SK-N-SH treated with all-trans-retinoic acid at 6 μM for 48 hours (cell line): ENCODE results near the gene NHS.

Experiments used
- ATAC-seq: fragments of 200-7000 bp; cut with Tn5 transposase; 3 replicates; pipeline ENCODE4 v1.9.1; 2020; ENCODE audit warnings: mild to moderate bottlenecking, moderate library complexity
- BACH2 ChIP-seq: fragments of 250-450 bp; sonication (Bioruptor Pico); IDR thresholded peaks from 2 replicates; pipeline ENCODE4 v1.9.0; 2021; ENCODE audit warnings: mild to moderate bottlenecking, borderline replicate concordance
- CSDC2 ChIP-seq: fragments of 250-450 bp; sonication (Bioruptor Pico); IDR thresholded peaks from 2 replicates; pipeline ENCODE4 v1.5.0; 2020; ENCODE audit warnings: mild to moderate bottlenecking, moderate library complexity
- CSRNP3 ChIP-seq: fragments of 250-450 bp; sonication (Bioruptor Pico); IDR thresholded peaks from 2 replicates; pipeline ENCODE4 v1.5.1; 2021; ENCODE audit warnings: mild to moderate bottlenecking, moderate library complexity
- ESRRG ChIP-seq: fragments of 250-450 bp; sonication (Bioruptor Pico); IDR thresholded peaks from 2 replicates; pipeline ENCODE4 v1.6.1; 2021; ENCODE audit warnings: mild to moderate bottlenecking
- GLIS3 ChIP-seq: fragments of 250-450 bp; sonication (Bioruptor Pico); IDR thresholded peaks from 2 replicates; pipeline ENCODE4 v1.5.0; 2020; ENCODE audit warnings: mild to moderate bottlenecking, moderate library complexity
- ISL1 ChIP-seq: fragments of 250-450 bp; sonication (Bioruptor Pico); IDR thresholded peaks from 2 replicates; pipeline ENCODE4 v2.1.2; 2022; ENCODE audit warnings: mild to moderate bottlenecking, moderate library complexity
- PPARA ChIP-seq: fragments of 250-450 bp; sonication (Bioruptor Pico); IDR thresholded peaks from 2 replicates; pipeline ENCODE4 v1.5.0; 2020; ENCODE audit warnings: mild to moderate bottlenecking, borderline replicate concordance
- RARB ChIP-seq: fragments of 250-450 bp; sonication (Bioruptor Pico); IDR thresholded peaks from 2 replicates; pipeline ENCODE4 v1.8.0; 2021; ENCODE audit warnings: mild to moderate bottlenecking, moderate library complexity
- SNAI2 ChIP-seq: fragments of 250-450 bp; sonication (Bioruptor Pico); IDR thresholded peaks from 2 replicates; pipeline ENCODE4 v1.5.0; 2020; ENCODE audit warnings: mild to moderate bottlenecking, moderate library complexity
- TCF4 ChIP-seq: fragments of 250-450 bp; sonication (Bioruptor Pico); IDR thresholded peaks from 2 replicates; pipeline ENCODE4 v1.8.0; 2021; ENCODE audit warnings: mild to moderate bottlenecking, moderate library complexity, borderline replicate concordance
- ZC3H10 ChIP-seq: fragments of 250-450 bp; sonication (Bioruptor Pico); IDR thresholded peaks from 2 replicates; pipeline ENCODE4 v1.5.1; 2021; ENCODE audit warnings: mild to moderate bottlenecking, moderate library complexity
- ZFP3 ChIP-seq: fragments of 250-450 bp; sonication (Bioruptor Pico); IDR thresholded peaks from 2 replicates; pipeline ENCODE4 v1.5.0; 2020; ENCODE audit warnings: mild to moderate bottlenecking, moderate library complexity
- ZFP30 ChIP-seq: fragments of 450-650 bp; formaldehyde crosslinking; IDR thresholded peaks from 2 replicates; pipeline ENCODE4 v1.5.0; 2022; ENCODE audit warnings: mild to moderate bottlenecking, moderate library complexity
- ZNF70 ChIP-seq: fragments of 450-650 bp; formaldehyde crosslinking; IDR thresholded peaks from 2 replicates; pipeline ENCODE4 v1.5.0; 2020; ENCODE audit warnings: mild to moderate bottlenecking, moderate library complexity
- ZNF8 ChIP-seq: fragments of 450-650 bp; formaldehyde crosslinking; IDR thresholded peaks from 2 replicates; pipeline ENCODE4 v1.5.0; 2020; ENCODE audit warnings: mild to moderate bottlenecking, moderate library complexity
- TF ChIP-seq, protein P1 (sequence below): fragments of 250-450 bp; sonication (Bioruptor Pico); IDR thresholded peaks from 2 replicates; pipeline ENCODE4 v1.5.0; 2020; ENCODE audit warnings: mild to moderate bottlenecking, moderate library complexity
- TF ChIP-seq, protein P2 (sequence below): fragments of 250-450 bp; sonication (Bioruptor Pico); IDR thresholded peaks from 2 replicates; pipeline ENCODE4 v1.8.0; 2020; ENCODE audit warnings: mild to moderate bottlenecking, moderate library complexity, borderline replicate concordance
- TF ChIP-seq, protein P3 (sequence below): fragments of 250-450 bp; sonication (Bioruptor Pico); IDR thresholded peaks from 2 replicates; pipeline ENCODE4 v1.8.0; 2021; ENCODE audit warnings: low read depth, mild to moderate bottlenecking, moderate library complexity, borderline replicate concordance
- TF ChIP-seq, protein P4 (sequence below): fragments of 250-450 bp; sonication (Bioruptor Pico); IDR thresholded peaks from 2 replicates; pipeline ENCODE4 v1.5.1; 2020; ENCODE audit warnings: low read depth, mild to moderate bottlenecking, moderate library complexity

Gene NHS

DNA sequence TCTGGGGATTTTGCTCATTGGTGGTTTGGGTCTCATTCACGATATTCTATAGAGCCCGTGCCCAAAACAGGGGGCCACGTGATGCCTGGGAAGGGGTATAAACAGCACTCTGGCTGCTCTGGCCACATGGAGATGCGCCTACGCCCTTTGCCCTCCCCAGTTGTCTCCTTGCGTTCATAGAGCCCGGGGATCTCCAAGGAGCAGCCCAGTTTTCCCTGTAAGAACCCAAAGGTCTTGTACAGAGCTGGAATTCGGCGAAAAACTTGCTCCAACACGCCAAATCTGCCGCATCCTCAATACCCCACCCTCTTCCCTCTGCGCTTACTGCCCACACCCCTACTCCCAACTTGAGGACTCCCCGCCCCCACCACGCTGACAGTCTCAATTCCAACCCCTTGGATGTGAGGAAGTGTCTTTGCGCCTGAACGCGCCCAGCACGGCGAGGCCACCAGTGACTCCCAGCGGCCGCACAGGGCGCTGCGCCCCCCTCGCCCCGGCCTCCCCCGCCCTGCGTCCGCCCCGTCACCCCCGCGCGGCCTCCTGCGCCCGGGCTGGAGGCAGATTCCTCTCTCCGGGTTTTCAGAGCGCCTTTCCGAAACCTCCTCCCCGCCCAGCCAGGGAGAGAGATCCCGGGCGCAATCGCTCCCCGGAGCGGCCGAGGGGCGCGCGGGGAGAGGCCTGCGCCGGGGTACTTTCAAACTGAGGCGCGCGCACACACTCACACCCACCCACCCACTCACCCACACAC, at the start of gene NHS:
NHS (plus strand) TSS at position 582 of the 748 bp plus-strand sequence. CDS start 558 bp downstream, outside the sequence.
- TF ChIP-seq ZFP30 (CRISPR knock-in tag) (no peak), CSRNP3 (CRISPR knock-in tag) (no peak), ZFP3 (CRISPR knock-in tag) (no peak), CSDC2 (CRISPR knock-in tag) (no peak), BACH2 (no peak), ZC3H10 (CRISPR knock-in tag) (no peak), ESRRG (no peak), ZNF8 (CRISPR knock-in tag) (no peak), SNAI2 (CRISPR knock-in tag) (no peak), GLIS3 (CRISPR knock-in tag) (no peak), RARB (CRISPR knock-in tag) (no peak), TCF4 (CRISPR knock-in tag) (no peak)
- TF ChIP-seq, protein P1, sequence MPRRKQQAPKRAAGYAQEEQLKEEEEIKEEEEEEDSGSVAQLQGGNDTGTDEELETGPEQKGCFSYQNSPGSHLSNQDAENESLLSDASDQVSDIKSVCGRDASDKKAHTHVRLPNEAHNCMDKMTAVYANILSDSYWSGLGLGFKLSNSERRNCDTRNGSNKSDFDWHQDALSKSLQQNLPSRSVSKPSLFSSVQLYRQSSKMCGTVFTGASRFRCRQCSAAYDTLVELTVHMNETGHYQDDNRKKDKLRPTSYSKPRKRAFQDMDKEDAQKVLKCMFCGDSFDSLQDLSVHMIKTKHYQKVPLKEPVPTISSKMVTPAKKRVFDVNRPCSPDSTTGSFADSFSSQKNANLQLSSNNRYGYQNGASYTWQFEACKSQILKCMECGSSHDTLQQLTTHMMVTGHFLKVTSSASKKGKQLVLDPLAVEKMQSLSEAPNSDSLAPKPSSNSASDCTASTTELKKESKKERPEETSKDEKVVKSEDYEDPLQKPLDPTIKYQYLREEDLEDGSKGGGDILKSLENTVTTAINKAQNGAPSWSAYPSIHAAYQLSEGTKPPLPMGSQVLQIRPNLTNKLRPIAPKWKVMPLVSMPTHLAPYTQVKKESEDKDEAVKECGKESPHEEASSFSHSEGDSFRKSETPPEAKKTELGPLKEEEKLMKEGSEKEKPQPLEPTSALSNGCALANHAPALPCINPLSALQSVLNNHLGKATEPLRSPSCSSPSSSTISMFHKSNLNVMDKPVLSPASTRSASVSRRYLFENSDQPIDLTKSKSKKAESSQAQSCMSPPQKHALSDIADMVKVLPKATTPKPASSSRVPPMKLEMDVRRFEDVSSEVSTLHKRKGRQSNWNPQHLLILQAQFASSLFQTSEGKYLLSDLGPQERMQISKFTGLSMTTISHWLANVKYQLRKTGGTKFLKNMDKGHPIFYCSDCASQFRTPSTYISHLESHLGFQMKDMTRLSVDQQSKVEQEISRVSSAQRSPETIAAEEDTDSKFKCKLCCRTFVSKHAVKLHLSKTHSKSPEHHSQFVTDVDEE (CRISPR knock-in tag): no peak
- TF ChIP-seq, protein P2, sequence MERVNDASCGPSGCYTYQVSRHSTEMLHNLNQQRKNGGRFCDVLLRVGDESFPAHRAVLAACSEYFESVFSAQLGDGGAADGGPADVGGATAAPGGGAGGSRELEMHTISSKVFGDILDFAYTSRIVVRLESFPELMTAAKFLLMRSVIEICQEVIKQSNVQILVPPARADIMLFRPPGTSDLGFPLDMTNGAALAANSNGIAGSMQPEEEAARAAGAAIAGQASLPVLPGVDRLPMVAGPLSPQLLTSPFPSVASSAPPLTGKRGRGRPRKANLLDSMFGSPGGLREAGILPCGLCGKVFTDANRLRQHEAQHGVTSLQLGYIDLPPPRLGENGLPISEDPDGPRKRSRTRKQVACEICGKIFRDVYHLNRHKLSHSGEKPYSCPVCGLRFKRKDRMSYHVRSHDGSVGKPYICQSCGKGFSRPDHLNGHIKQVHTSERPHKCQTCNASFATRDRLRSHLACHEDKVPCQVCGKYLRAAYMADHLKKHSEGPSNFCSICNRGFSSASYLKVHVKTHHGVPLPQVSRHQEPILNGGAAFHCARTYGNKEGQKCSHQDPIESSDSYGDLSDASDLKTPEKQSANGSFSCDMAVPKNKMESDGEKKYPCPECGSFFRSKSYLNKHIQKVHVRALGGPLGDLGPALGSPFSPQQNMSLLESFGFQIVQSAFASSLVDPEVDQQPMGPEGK (CRISPR knock-in tag): no peak
- TF ChIP-seq, protein P3, sequence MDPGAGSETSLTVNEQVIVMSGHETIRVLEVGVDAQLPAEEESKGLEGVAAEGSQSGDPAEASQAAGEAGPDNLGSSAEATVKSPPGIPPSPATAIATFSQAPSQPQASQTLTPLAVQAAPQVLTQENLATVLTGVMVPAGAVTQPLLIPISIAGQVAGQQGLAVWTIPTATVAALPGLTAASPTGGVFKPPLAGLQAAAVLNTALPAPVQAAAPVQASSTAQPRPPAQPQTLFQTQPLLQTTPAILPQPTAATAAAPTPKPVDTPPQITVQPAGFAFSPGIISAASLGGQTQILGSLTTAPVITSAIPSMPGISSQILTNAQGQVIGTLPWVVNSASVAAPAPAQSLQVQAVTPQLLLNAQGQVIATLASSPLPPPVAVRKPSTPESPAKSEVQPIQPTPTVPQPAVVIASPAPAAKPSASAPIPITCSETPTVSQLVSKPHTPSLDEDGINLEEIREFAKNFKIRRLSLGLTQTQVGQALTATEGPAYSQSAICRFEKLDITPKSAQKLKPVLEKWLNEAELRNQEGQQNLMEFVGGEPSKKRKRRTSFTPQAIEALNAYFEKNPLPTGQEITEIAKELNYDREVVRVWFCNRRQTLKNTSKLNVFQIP (CRISPR knock-in tag): no peak
- TF ChIP-seq, protein P4, sequence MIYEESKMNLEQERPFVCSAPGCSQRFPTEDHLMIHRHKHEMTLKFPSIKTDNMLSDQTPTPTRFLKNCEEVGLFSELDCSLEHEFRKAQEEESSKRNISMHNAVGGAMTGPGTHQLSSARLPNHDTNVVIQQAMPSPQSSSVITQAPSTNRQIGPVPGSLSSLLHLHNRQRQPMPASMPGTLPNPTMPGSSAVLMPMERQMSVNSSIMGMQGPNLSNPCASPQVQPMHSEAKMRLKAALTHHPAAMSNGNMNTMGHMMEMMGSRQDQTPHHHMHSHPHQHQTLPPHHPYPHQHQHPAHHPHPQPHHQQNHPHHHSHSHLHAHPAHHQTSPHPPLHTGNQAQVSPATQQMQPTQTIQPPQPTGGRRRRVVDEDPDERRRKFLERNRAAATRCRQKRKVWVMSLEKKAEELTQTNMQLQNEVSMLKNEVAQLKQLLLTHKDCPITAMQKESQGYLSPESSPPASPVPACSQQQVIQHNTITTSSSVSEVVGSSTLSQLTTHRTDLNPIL (CRISPR knock-in tag): no peak
- TF ChIP-seq, all 23 proteins: peak for 0
- ATAC-seq: peak; percentile 81

DNA sequence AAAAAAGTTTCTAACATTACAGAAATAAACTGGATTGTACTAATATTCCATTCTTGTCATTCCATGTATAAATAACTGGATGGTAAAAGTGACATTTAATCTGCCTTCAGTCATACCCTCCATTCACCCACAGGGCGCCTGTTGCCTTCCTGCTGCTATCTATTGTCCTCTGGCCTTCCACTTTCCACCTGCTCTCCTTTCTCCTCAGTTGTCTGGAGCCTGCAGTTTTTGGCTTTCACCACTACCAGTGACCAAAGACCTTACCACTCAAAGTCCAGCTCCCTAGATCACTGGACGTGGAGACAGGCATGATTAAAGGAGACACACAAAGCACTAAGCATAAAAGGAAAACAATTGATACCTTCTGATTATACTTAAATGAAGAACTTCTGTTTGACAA, 46.2 kb upstream of the NHS start:
- no peak for ATAC-seq
- TF ChIP-seq ZC3H10 (CRISPR knock-in tag) (no peak), PPARA (no peak), GLIS3 (CRISPR knock-in tag) (no peak), ZFP30 (CRISPR knock-in tag) (no peak), ZNF70 (no peak), TCF4 (CRISPR knock-in tag) (no peak), ISL1 (CRISPR knock-in tag) (no peak), SNAI2 (CRISPR knock-in tag) (no peak)
- TF ChIP-seq, protein P2 (CRISPR knock-in tag): no peak
- TF ChIP-seq, protein P3 (CRISPR knock-in tag): no peak
